Karpas-422 (cell line): ENCODE data around the gene TRIM32. TPM values are rescaled to one million over a fixed set of nuclear protein-coding genes. Genes with fewer than 3 reads are reported as not detected.

Experiments
- DNase-seq: peaks from one replicate; pipeline ENCODE4 v3.0.0-alpha.2; 2015
- H2AFZ ChIP-seq: fragments of 200-600 bp; sonication (generic); 2 replicates; pipeline ENCODE4 v1.6.1; 2014; ENCODE audit warnings: antibody characterized with exemption, low read length, mixed read lengths
- H3K27ac ChIP-seq: fragments of 200-600 bp; sonication (generic); 2 replicates; pipeline ENCODE4 v1.5.1; 2014; ENCODE audit warnings: mild to moderate bottlenecking, low read length, moderate library complexity
- H3K27me3 ChIP-seq: fragments of 200-600 bp; sonication (generic); 2 replicates; pipeline ENCODE4 v1.6.1; 2014; ENCODE audit warnings: low read length, mixed read lengths
- H3K36me3 ChIP-seq: fragments of 200-600 bp; sonication (generic); 2 replicates; pipeline ENCODE4 v1.6.1; 2014; ENCODE audit warnings: low read length, mixed read lengths; ENCODE audit not compliant: insufficient read depth
- H3K4me1 ChIP-seq: fragments of 200-600 bp; sonication (generic); 2 replicates; pipeline ENCODE4 v1.6.1; 2014; ENCODE audit warnings: mild to moderate bottlenecking, low read length, mixed read lengths
- H3K4me2 ChIP-seq: fragments of 200-600 bp; sonication (generic); 2 replicates; pipeline ENCODE4 v1.6.1; 2014; ENCODE audit warnings: low read length, low read depth, mild to moderate bottlenecking; ENCODE audit not compliant: poor library complexity, severe bottlenecking
- H3K4me3 ChIP-seq: fragments of 200-600 bp; sonication (generic); 2 replicates; pipeline ENCODE4 v1.5.1; 2014; ENCODE audit warnings: mild to moderate bottlenecking, antibody characterized with exemption, low read length, mixed read lengths
- H3K79me2 ChIP-seq: fragments of 200-600 bp; sonication (generic); 2 replicates; pipeline ENCODE4 v1.6.1; 2014; ENCODE audit warnings: mild to moderate bottlenecking, low read length, mixed read lengths
- H3K9ac ChIP-seq: fragments of 200-600 bp; sonication (generic); 2 replicates; pipeline ENCODE4 v1.6.0; 2014; ENCODE audit warnings: low read length
- H3K9me2 ChIP-seq: fragments of 200-600 bp; sonication (generic), shearing (Covaris generic); replicated peaks from 2 replicates; pipeline ENCODE4 v1.6.0; 2014; ENCODE audit warnings: mild to moderate bottlenecking, low read length, moderate library complexity; ENCODE audit not compliant: insufficient read depth
- H3K9me3 ChIP-seq: fragments of 300-700, 200-600 bp; sonication (generic); 2 replicates; pipeline ENCODE4 v1.6.1; 2014; ENCODE audit warnings: low read length, mixed read lengths
- H4K20me1 ChIP-seq: fragments of 200-600 bp; sonication (generic); 2 replicates; pipeline ENCODE4 v1.6.1; 2014; ENCODE audit warnings: mild to moderate bottlenecking, antibody characterized with exemption, low read length, low read depth; ENCODE audit not compliant: insufficient read depth
- total RNA-seq: library from RNA; depleted of rRNA; stranded (reverse); fragments of >200 nt; shearing (Covaris generic); gene quantifications from 2 replicates; pipeline ENCODE4 v1.2.3, GENCODE V29; 2014; ENCODE audit warnings: low replicate concordance; rRNA removed

Gene TRIM32, protein sequence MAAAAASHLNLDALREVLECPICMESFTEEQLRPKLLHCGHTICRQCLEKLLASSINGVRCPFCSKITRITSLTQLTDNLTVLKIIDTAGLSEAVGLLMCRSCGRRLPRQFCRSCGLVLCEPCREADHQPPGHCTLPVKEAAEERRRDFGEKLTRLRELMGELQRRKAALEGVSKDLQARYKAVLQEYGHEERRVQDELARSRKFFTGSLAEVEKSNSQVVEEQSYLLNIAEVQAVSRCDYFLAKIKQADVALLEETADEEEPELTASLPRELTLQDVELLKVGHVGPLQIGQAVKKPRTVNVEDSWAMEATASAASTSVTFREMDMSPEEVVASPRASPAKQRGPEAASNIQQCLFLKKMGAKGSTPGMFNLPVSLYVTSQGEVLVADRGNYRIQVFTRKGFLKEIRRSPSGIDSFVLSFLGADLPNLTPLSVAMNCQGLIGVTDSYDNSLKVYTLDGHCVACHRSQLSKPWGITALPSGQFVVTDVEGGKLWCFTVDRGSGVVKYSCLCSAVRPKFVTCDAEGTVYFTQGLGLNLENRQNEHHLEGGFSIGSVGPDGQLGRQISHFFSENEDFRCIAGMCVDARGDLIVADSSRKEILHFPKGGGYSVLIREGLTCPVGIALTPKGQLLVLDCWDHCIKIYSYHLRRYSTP
- total RNA-seq = 20.7 and 23.9 TPM in 2 replicates

GRCh38 chr9:116687074-116687753 lies at the start of gene TRIM32:
Gene TRIM32 (plus strand): TSS chr9:116687305. CDS start chr9:116697743, 10,438 bp downstream.
- H3K27me3 ChIP-seq = no peaks in the 10 kb centered on the region
- H3K4me1 ChIP-seq = peaks cover 46% of the 10 kb centered on the region
- peak within 1 kb of the TSS; percentile 86 for H3K9ac ChIP-seq
- H3K27ac ChIP-seq = no peak within 1 kb of the TSS
- no peaks in the 10 kb centered on the region; the same call in 1 of the 2 replicates for H3K9me3 ChIP-seq
- H3K79me2 ChIP-seq = peaks cover 48% of the 10 kb centered on the region
- peak within 1 kb of the TSS; percentile 77 for H3K4me3 ChIP-seq
- peak within 1 kb of the TSS; percentile 96 for H3K4me2 ChIP-seq
- H3K9me2 ChIP-seq = no peaks in the 10 kb centered on the region
- H3K36me3 ChIP-seq = no peaks in the 10 kb centered on the region
- DNase-seq = peak; percentile 97
- peaks cover 30% of the 10 kb centered on the region; the same call in 1 of the 2 replicates for H4K20me1 ChIP-seq
- peak within 1 kb of the TSS; percentile 91 for H2AFZ ChIP-seq

- no peaks in the 10 kb centered on the region for H3K9me3 ChIP-seq
- no peak overlapping the region for H2AFZ ChIP-seq
- no peak for DNase-seq
- H3K9me2 ChIP-seq = no peaks in the 10 kb centered on the region
- no peaks in the 10 kb centered on the region for H3K79me2 ChIP-seq
- H3K27me3 ChIP-seq = no peaks in the 10 kb centered on the region
- no peak overlapping the region for H3K4me2 ChIP-seq
- H3K36me3 ChIP-seq = no peaks in the 10 kb centered on the region
- no peak overlapping the region for H3K27ac ChIP-seq
- no peak overlapping the region for H3K9ac ChIP-seq
- H4K20me1 ChIP-seq = no peaks in the 10 kb centered on the region; the same call in 1 of the 2 replicates
- no peak overlapping the region for H3K4me3 ChIP-seq
- no peaks in the 10 kb centered on the region for H3K4me1 ChIP-seq
These were observed 47.8 kb upstream of the TRIM32 start for GRCh38 chr9:116639251-116639741.

GRCh38 chr9:116641292-116642059 lies 45.6 kb upstream of the TRIM32 start:
- Histone ChIP-seq H3K9ac (no peak overlapping the region), H3K4me1 (no peaks in the 10 kb centered on the region), H3K27ac (no peak overlapping the region), H4K20me1 (no peaks in the 10 kb centered on the region; the same call in 1 of the 2 replicates), H3K79me2 (no peaks in the 10 kb centered on the region), H3K27me3 (no peaks in the 10 kb centered on the region), H3K36me3 (no peaks in the 10 kb centered on the region), H3K4me3 (no peak overlapping the region), H2AFZ (no peak overlapping the region), H3K4me2 (no peak overlapping the region), H3K9me3 (no peaks in the 10 kb centered on the region), H3K9me2 (no peaks in the 10 kb centered on the region)
- no peak for DNase-seq

DNA sequence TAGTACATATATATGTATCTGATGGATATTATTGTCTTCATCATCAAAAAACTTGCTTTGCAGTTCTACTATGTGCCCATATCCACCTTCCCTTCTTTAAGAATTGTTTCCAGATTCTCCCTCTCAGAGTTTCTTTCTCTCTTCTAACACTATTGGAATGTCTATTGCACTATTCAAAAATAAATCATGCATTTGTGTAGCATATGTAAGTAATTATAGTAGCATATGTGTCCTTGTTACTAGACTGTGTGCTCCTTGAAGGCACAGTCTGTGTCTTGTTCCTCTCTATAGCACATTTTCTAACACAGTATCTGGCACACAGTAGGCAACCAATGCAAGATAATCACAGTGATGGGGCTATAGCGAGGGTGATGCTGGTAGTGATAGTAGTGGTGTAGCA lies 43.4 kb upstream of the TRIM32 start:
- H3K4me1 ChIP-seq = no peaks in the 10 kb centered on the region
- H3K9me3 ChIP-seq = no peaks in the 10 kb centered on the region
- H3K4me2 ChIP-seq = no peak overlapping the region
- H3K9ac ChIP-seq = no peak overlapping the region
- no peaks in the 10 kb centered on the region for H3K36me3 ChIP-seq
- no peaks in the 10 kb centered on the region for H3K79me2 ChIP-seq
- no peak overlapping the region for H3K27ac ChIP-seq
- no peak for DNase-seq
- H2AFZ ChIP-seq = no peak overlapping the region
- no peaks in the 10 kb centered on the region for H3K9me2 ChIP-seq
- H3K27me3 ChIP-seq = no peaks in the 10 kb centered on the region
- no peaks in the 10 kb centered on the region; the same call in 1 of the 2 replicates for H4K20me1 ChIP-seq
- no peak overlapping the region for H3K4me3 ChIP-seq

DNA sequence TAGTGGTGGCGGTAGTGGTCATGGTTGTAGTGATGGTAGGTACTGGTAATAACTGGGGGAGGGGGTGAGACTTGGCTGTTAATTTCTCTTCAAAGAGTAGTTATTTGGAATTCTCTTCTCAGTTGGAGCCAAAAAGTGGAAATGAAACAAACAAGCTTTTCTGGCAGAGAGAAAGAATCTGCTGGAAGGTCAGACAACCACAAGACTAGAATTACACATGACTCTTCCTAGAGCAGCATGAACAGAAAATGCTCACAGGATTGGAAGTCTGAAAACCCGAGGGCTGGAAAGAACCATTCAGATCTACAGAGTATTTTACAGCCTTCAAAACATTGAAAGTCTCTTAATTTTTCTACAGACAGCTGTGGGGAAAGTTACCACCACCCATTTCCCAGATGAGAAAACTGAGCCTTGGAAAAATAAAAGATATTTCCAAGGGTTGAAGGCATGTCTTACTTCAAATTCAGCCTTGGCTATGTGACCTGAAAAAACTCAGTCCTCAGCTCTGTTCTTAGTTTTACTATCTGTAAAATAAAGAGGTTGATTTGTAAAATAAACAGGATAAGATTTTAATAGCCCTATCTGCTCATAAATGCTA lies 42.9 kb upstream of the TRIM32 start:
- Histone ChIP-seq H3K4me1 (no peaks in the 10 kb centered on the region), H3K4me3 (no peak overlapping the region), H3K36me3 (no peaks in the 10 kb centered on the region), H3K4me2 (no peak overlapping the region), H3K9me2 (no peaks in the 10 kb centered on the region), H3K9ac (no peak overlapping the region), H3K79me2 (no peaks in the 10 kb centered on the region), H3K27ac (no peak overlapping the region), H3K27me3 (no peaks in the 10 kb centered on the region), H2AFZ (no peak overlapping the region), H3K9me3 (no peaks in the 10 kb centered on the region), H4K20me1 (no peaks in the 10 kb centered on the region; the same call in 1 of the 2 replicates)
- DNase-seq = no peak

- Histone ChIP-seq H3K4me3 (no peak overlapping the region), H3K27ac (no peak overlapping the region), H3K27me3 (no peaks in the 10 kb centered on the region), H3K36me3 (no peaks in the 10 kb centered on the region), H3K9me3 (no peaks in the 10 kb centered on the region), H4K20me1 (no peaks in the 10 kb centered on the region), H3K4me2 (no peak overlapping the region), H2AFZ (no peak overlapping the region), H3K9me2 (no peaks in the 10 kb centered on the region), H3K9ac (no peak overlapping the region), H3K4me1 (no peaks in the 10 kb centered on the region), H3K79me2 (no peaks in the 10 kb centered on the region)
- DNase-seq = peak; percentile 69
These were observed 40.2 kb upstream of the TRIM32 start for GRCh38 chr9:116646661-116647514.

- H3K27me3 ChIP-seq = no peaks in the 10 kb centered on the region
- H3K79me2 ChIP-seq = no peaks in the 10 kb centered on the region
- no peak overlapping the region for H3K4me2 ChIP-seq
- no peak overlapping the region for H3K27ac ChIP-seq
- DNase-seq = no peak
- H3K9me3 ChIP-seq = no peaks in the 10 kb centered on the region
- H3K4me1 ChIP-seq = no peaks in the 10 kb centered on the region
- H3K4me3 ChIP-seq = no peak overlapping the region
- no peaks in the 10 kb centered on the region for H4K20me1 ChIP-seq
- no peaks in the 10 kb centered on the region for H3K36me3 ChIP-seq
- no peak overlapping the region for H3K9ac ChIP-seq
- H2AFZ ChIP-seq = no peak overlapping the region
- no peaks in the 10 kb centered on the region for H3K9me2 ChIP-seq
These were observed 39.6 kb upstream of the TRIM32 start for GRCh38 chr9:116647515-116647809.
